Upper lobe of left lung (tissue), 6 donors: ENCODE data around the gene LEMD1. TPM values are rescaled to one million over a fixed set of nuclear protein-coding genes. Genes with fewer than 3 reads are reported as not detected.

Experiments
- ATAC-seq, 2 donors: fragments of 200-7000 bp; cut with Tn5 transposase; one replicate each; pipeline ENCODE4 v1.9.1; 2022; ENCODE audit warnings: mild to moderate bottlenecking in 2 of 2, moderate library complexity in 2 of 2; ENCODE audit not compliant: low FRiP score in 2 of 2
- DNase-seq, 2 donors: peaks; one replicate each; pipeline ENCODE4 v3.0.0-alpha.2; 2019 to 2020
- H3K27ac ChIP-seq, 4 donors: fragments of 200-600 bp; sonication (generic); one replicate each; pipeline ENCODE4 v1.5.1; 2016 to 2019
- H3K27me3 ChIP-seq, 4 donors: fragments of 200-600 bp; sonication (generic); one replicate each; pipeline ENCODE4 v1.5.1; 2017 to 2019
- H3K36me3 ChIP-seq, 4 donors: fragments of 200-600 bp; sonication (generic); one replicate each; pipeline ENCODE4 v1.5.1; 2016 to 2019
- H3K4me1 ChIP-seq, 4 donors: fragments of 200-600 bp; sonication (generic); one replicate each; pipeline ENCODE4 v1.5.1; 2018 to 2019
- H3K4me3 ChIP-seq, 4 donors: fragments of 200-600 bp; sonication (generic); one replicate each; pipeline ENCODE4 v1.5.1; 2017 to 2019; ENCODE audit warnings: mild to moderate bottlenecking in 2 of 4, moderate library complexity in 1 of 4
- H3K9me3 ChIP-seq, 4 donors: fragments of 200-600 bp; sonication (generic); one replicate each; pipeline ENCODE4 v1.5.1; 2018 to 2019
- CTCF ChIP-seq, 6 experiments: fragments of 450-650 bp in 4 of 6; fragments of 200-600 bp in 2 of 6; sonication (generic) in 2 of 6; IDR thresholded peaks; one replicate each; pipeline ENCODE4 v1.5.1; 2016 to 2019; ENCODE audit warnings: antibody characterized with exemption in 6 of 6
- EP300 ChIP-seq, 4 donors: sonication (generic); formaldehyde crosslinking; IDR thresholded peaks; one replicate each; pipeline ENCODE4 v1.5.1; 2017; ENCODE audit warnings: antibody characterized with exemption in 4 of 4, control low read depth in 2 of 4
- POLR2A ChIP-seq, 4 donors: fragments of 450-650 bp; IDR thresholded peaks; one replicate each; pipeline ENCODE4 v1.5.1; 2016 to 2017; ENCODE audit warnings: antibody characterized with exemption in 4 of 4, mild to moderate bottlenecking in 2 of 4
- POLR2AphosphoS5 ChIP-seq, 2 donors: sonication (generic); formaldehyde crosslinking; IDR thresholded peaks; one replicate each; pipeline ENCODE4 v1.5.1; 2017; ENCODE audit warnings: antibody characterized with exemption in 2 of 2
- WGBS, 2 donors: methylation state at CpG; one replicate each; pipeline ENCODE4 v1.1.5; 2017 to 2018; 5-methylcytosine and 5-hydroxymethylcytosine counted together
- total RNA-seq, 6 donors: library from RNA; depleted of rRNA in 4 of 6; stranded (reverse); fragments of >200 nt in 4 of 6; gene quantifications; one replicate each; pipeline versions ENCODE4 v1.1.0 to v1.2.1, GENCODE V29; 2016 to 2021
- donor health status: DM: no; HTN: no; CAD: no; lungs with moderate emphysema.
- donor health status: DM: no; HTN: yes; CAD: no; lungs with severe emphysema.

The LEMD1 gene
- total RNA-seq, 6 donors from 2014 or later, result 1.1 to 14.7 (median 1.7) TPM; not detected in 2

GRCh38 chr1:205440476-205441317 is 18.8 kb upstream of the LEMD1 start:
- DNase-seq (peak in 1 of 2 donors; percentile 85), ATAC-seq (peak; percentile 71 to 81)
- Histone ChIP-seq H3K27ac (peak overlapping the region; percentile 33 to 73 (median 42)), H3K27me3 (no peaks in the 10 kb centered on the region), H3K9me3 (no peaks in the 10 kb centered on the region), H3K36me3 (no peaks in the 10 kb centered on the region), H3K4me3 (no peak overlapping the region), H3K4me1 (peaks cover 31 to 53% (median 45%) of the 10 kb centered on the region in 4 donors)
- WGBS, 2 donors, result 15 to 39% methylated on average over 9 to 12 of the region's 15 CpGs
- TF ChIP-seq POLR2AphosphoS5 (IDR thresholded peaks at IDR 0.05) (peak in 1 of 2 donors; percentile 26), POLR2A (IDR thresholded peaks at IDR 0.05) (no peak)

GRCh38 chr1:205440121-205440475 is 18.2 kb upstream of the LEMD1 start:
- DNase-seq, result no peak
- Histone ChIP-seq H3K9me3 (no peaks in the 10 kb centered on the region), H3K27ac (peak overlapping the region in 3 of 4 donors; percentile 38 to 73 (median 45)), H3K4me3 (no peak overlapping the region), H3K36me3 (no peaks in the 10 kb centered on the region), H3K27me3 (no peaks in the 10 kb centered on the region), H3K4me1 (peaks cover 31 to 47% (median 42%) of the 10 kb centered on the region in 4 donors)
- ATAC-seq, result no peak
- 63 to 67% methylated on average over 1 to 4 of the region's 5 CpGs for WGBS, 2 donors
- no peak for TF ChIP-seq EP300 (IDR thresholded peaks at IDR 0.05)
- TF ChIP-seq POLR2AphosphoS5 (IDR thresholded peaks at IDR 0.05), result no peak
- TF ChIP-seq CTCF (IDR thresholded peaks at IDR 0.05), result no peak
- TF ChIP-seq POLR2A (IDR thresholded peaks at IDR 0.05), result no peak

GRCh38 chr1:205438213-205439158 is 16.6 kb upstream of the LEMD1 start:
- TF ChIP-seq POLR2AphosphoS5 (IDR thresholded peaks at IDR 0.05) (no peak), CTCF (IDR thresholded peaks at IDR 0.05) (peak; percentile 55 to 85 (median 72))
- WGBS, 2 donors, result 43 to 48% methylated on average over 7 to 13 of the region's 13 CpGs
- Histone ChIP-seq H3K36me3 (no peaks in the 10 kb centered on the region), H3K4me3 (no peak overlapping the region), H3K4me1 (peaks cover 31 to 46% (median 41%) of the 10 kb centered on the region in 4 donors), H3K27ac (no peak overlapping the region), H3K27me3 (no peaks in the 10 kb centered on the region), H3K9me3 (no peaks in the 10 kb centered on the region)
- peak in 1 of 2 donors; percentile 82 for DNase-seq
- ATAC-seq, result peak; percentile 46 to 61

- no peak overlapping the region for H3K27ac ChIP-seq
- H3K27me3 ChIP-seq, result no peaks in the 10 kb centered on the region
- WGBS, 2 donors, result 92 to 96% methylated on average over 2 of the region's 2 CpGs
- peaks cover 31 to 43% (median 41%) of the 10 kb centered on the region in 4 donors for H3K4me1 ChIP-seq
- no peaks in the 10 kb centered on the region for H3K36me3 ChIP-seq
- no peak for DNase-seq
- ATAC-seq, result no peak
- TF ChIP-seq POLR2AphosphoS5 (IDR thresholded peaks at IDR 0.05) (no peak), POLR2A (IDR thresholded peaks at IDR 0.05) (no peak), CTCF (IDR thresholded peaks at IDR 0.05) (no peak), EP300 (IDR thresholded peaks at IDR 0.05) (no peak)
- H3K4me3 ChIP-seq, result no peak overlapping the region
- no peaks in the 10 kb centered on the region for H3K9me3 ChIP-seq
Measured at GRCh38 chr1:205437570-205437969, 15.7 kb upstream of the LEMD1 start.
